Measurements from ENCODE around the gene PAX2.

PAX2 gene

DNA sequence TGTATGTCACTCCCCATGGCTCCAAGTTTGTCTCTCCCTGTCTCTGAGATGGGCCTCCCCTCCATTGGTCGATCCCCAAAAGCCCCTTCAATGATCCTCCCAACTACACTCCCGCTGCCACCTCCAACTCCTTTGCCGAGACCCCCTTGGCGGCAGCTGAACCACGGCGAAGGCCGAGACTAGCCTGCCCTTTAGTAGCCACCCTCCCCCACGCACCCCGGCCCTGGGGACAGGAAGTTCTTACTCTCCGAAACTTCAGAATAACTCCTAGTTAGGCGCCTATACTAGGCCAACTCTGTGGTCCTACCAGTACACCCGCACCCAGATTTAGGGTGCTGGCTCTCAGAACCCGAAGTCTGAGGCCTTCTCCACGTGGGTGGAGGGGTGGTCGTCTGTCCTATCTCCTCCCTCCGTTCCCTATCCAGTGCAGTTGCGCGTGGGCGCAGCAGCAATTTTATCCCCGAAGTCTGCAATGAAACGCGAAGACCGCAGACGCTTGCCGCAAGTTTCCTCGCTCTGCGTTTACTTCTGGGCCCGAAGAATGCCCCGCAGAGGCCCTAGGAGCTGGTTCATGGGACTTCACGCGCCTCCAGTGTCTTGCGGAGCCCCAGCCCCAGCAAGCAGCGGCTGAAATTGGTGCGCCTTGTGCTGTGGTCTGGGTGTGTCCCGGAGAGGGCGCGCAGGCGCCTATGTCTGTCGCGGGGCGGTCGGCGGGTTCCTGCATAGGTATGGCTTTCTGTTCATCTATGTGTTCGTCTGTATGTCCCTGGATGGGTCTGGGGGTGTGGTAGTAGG, 84.7 kb downstream of the PAX2 start:
- Mint-ChIP-seq H3K27me3 (peaks cover 80% of the 10 kb centered on the region), H3K4me1 (ENCODE audit: low read depth) (peaks cover 26% of the 10 kb centered on the region), H3K9me3 (no peaks in the 10 kb centered on the region), H3K4me3 (peak overlapping the region; percentile 69), H3K27ac (no peak overlapping the region), H3K36me3 (ENCODE audit: low read depth) (no peaks in the 10 kb centered on the region)
- DNase-seq = no peak

DNA sequence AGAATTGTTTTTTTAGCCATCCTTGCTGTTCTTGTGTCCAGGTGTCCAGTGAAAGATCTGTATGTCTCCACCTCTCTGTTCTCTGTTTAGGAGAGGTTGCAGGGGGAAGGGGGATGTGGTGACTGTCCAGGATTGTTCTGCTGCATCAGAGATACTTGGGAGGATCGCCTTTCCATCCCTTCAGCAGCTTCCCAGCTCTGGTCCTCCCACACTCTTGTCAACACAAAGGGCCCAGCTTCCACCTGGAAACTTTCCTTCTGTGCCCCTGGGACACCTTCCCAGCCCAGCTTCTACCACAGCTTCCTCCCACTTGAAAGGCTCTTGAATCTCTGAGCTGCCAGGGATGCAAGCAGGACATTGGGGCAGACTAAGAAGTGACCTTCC, 85.3 kb downstream of the PAX2 start:
- peaks cover 26% of the 10 kb centered on the region for H3K4me1 Mint-ChIP-seq (ENCODE audit: low read depth)
- peaks cover 74% of the 10 kb centered on the region for H3K27me3 Mint-ChIP-seq
- H3K9me3 Mint-ChIP-seq = no peaks in the 10 kb centered on the region
- no peak overlapping the region for H3K4me3 Mint-ChIP-seq
- H3K36me3 Mint-ChIP-seq (ENCODE audit: low read depth) = no peaks in the 10 kb centered on the region
- DNase-seq = no peak
- no peak overlapping the region for H3K27ac Mint-ChIP-seq

DNA sequence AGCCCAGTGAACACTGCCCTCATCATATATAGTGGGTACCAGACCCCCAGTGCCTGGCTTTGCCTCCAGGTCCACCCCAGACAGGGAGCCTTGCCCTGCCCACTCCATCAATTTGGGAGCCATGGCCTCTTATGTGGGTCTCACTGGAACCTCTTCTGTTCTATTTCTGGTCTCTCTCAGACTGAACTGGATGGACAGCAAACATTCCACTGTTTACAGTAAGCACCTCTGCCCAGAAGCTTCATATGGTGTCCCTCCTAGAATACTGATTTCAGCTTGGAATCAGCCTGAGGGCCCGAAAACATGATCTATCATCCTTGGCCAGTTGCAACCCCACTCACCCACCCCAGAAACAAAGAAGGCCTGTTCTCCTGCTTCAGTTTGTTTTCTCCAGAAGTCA, 86.4 kb downstream of the PAX2 start:
- Mint-ChIP-seq H3K36me3 (ENCODE audit: low read depth) (no peaks in the 10 kb centered on the region), H3K9me3 (no peaks in the 10 kb centered on the region), H3K4me1 (ENCODE audit: low read depth) (peaks cover 26% of the 10 kb centered on the region), H3K27me3 (peaks cover 65% of the 10 kb centered on the region), H3K27ac (no peak overlapping the region), H3K4me3 (no peak overlapping the region)
- no peak for DNase-seq

DNA sequence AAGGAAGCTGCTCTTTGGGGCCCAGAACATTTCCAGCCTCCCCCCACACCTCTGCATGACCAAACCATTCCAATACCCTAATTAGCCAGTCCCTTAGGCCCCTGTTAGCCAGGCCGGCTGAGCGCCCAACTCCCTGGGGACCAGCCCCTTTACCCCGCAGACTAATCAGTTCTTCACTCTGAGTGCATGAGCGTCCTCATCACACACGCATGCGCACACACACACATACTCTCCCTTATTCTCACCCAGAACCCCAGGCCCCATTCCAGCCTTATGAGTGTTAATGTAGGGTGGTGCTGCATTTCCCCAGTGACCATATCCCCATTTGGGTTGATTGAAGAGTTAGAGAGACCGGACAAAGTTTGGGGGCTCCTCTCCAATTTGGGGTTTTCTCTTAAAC, 90.4 kb downstream of the PAX2 start:
- H3K27ac Mint-ChIP-seq = no peak overlapping the region
- H3K4me3 Mint-ChIP-seq = no peak overlapping the region
- no peak for DNase-seq
- no peaks in the 10 kb centered on the region for H3K9me3 Mint-ChIP-seq
- H3K36me3 Mint-ChIP-seq (ENCODE audit: low read depth) = no peaks in the 10 kb centered on the region
- peaks cover 38% of the 10 kb centered on the region for H3K27me3 Mint-ChIP-seq
- no peaks in the 10 kb centered on the region for H3K4me1 Mint-ChIP-seq (ENCODE audit: low read depth)

DNA sequence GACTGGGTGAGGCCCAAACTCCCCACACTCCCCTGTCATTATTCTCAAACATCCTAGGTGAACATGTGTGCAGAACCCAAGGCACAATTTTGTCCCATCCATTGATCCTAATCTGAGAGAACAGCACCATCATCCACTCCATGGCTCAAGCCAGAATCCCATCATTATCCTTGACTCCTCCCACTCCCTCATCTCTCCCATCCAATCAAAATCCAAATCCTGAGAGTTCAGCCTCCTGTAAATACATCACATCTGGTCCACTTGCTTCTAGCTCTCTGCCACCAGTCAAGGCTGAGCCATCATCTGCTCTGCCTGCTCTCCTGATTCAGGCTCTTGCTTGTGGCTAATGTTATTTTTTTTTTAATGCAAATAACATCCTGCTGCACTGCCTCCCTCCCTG, 91.5 kb downstream of the PAX2 start:
- Mint-ChIP-seq H3K9me3 (no peaks in the 10 kb centered on the region), H3K36me3 (ENCODE audit: low read depth) (no peaks in the 10 kb centered on the region), H3K4me1 (ENCODE audit: low read depth) (no peaks in the 10 kb centered on the region), H3K27me3 (peaks cover 33% of the 10 kb centered on the region), H3K27ac (no peak overlapping the region), H3K4me3 (no peak overlapping the region)
- no peak for DNase-seq

DNA sequence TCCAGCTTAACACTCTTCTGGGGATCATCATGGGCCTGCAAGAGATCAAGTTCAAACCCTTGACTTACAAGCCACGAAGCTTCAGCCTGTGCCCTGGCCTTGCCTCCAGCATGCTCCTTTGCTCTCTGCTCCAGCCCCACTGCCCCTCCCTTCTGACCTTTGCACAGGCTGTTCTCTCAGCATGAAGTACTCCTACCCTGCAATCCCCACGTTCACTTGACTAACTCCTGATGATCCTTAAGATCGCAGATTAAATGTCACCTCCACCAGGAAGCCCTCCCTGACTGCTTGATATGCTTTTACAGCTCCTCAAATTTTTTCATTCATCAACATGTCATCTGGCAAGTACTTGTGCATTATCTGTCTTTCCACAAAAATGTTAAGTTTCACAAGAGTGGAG, 91.9 kb downstream of the PAX2 start:
- H3K36me3 Mint-ChIP-seq (ENCODE audit: low read depth) = no peaks in the 10 kb centered on the region
- no peak overlapping the region for H3K27ac Mint-ChIP-seq
- DNase-seq = no peak
- H3K4me1 Mint-ChIP-seq (ENCODE audit: low read depth) = no peaks in the 10 kb centered on the region
- H3K4me3 Mint-ChIP-seq = no peak overlapping the region
- H3K9me3 Mint-ChIP-seq = no peaks in the 10 kb centered on the region
- H3K27me3 Mint-ChIP-seq = peaks cover 29% of the 10 kb centered on the region

DNA sequence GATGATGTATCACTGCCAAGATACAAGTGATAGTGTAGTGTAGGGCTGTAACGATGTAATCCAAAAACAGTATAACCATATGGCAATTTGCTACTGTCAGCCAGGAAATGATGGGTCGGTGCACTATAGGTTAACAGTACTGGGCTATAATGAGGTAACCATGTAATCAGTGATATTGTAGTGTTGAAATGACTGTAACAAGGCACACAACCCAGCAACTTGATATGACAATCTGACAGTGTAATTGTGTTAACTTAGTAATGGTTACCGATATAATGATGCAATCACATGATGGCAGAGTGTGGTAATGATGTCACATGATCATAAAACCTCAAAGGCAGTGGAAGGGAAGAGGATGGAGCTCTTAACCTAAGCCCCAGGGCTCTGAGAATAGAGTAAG, 93.6 kb downstream of the PAX2 start:
- H3K27ac Mint-ChIP-seq = no peak overlapping the region
- no peaks in the 10 kb centered on the region for H3K4me1 Mint-ChIP-seq (ENCODE audit: low read depth)
- no peak for DNase-seq
- H3K27me3 Mint-ChIP-seq = peaks cover 17% of the 10 kb centered on the region
- H3K36me3 Mint-ChIP-seq (ENCODE audit: low read depth) = no peaks in the 10 kb centered on the region
- H3K9me3 Mint-ChIP-seq = no peaks in the 10 kb centered on the region
- H3K4me3 Mint-ChIP-seq = no peak overlapping the region

DNA sequence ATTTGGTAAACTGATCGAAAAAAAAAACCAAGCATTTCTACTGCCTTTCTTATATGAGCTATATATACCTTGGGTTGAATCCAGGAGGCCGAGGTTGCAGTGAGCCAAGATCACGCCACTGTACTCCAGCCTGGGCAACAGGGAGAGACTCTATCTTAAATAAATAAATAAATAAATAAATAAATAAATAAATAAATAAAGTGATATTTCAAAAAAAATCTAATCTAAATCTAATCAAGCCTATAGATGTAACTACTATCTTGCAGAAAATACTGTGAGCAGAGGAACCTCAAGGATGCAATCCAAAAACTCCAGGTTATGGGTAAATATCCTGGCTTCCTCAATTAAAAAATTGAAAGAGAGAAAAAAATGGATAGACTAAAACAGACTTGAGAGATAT, 96.1 kb downstream of the PAX2 start:
- DNase-seq = no peak
- H3K4me1 Mint-ChIP-seq (ENCODE audit: low read depth) = peaks cover under 1% of the 10 kb centered on the region
- no peak overlapping the region for H3K4me3 Mint-ChIP-seq
- peaks cover 28% of the 10 kb centered on the region for H3K27me3 Mint-ChIP-seq
- H3K9me3 Mint-ChIP-seq = no peaks in the 10 kb centered on the region
- H3K36me3 Mint-ChIP-seq (ENCODE audit: low read depth) = no peaks in the 10 kb centered on the region
- H3K27ac Mint-ChIP-seq = no peak overlapping the region

DNA sequence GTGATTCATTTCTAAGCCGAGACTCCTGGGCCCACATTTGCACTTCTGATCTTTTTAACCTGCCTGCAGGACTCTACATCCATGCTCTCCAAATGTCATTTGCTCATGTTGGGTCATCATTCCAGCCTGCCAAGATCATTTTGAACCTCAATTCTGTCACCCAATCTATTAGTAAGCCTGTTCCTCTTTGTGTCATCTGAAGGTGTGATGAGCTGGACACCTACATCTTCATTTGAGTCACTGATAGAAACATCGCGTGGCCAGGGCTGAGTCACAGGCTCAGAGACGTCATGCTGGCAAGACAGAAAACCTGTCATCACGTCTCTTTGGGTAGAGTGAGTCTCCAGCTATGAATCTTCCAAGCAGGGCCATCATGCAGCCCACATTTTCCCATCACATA, 102.1 kb downstream of the PAX2 start:
- peak; percentile 67 for DNase-seq
- H3K27ac Mint-ChIP-seq = peak overlapping the region; percentile 51
- H3K4me1 Mint-ChIP-seq (ENCODE audit: low read depth) = peaks cover 33% of the 10 kb centered on the region
- H3K36me3 Mint-ChIP-seq (ENCODE audit: low read depth) = no peaks in the 10 kb centered on the region
- peaks cover 55% of the 10 kb centered on the region for H3K27me3 Mint-ChIP-seq
- no peaks in the 10 kb centered on the region for H3K9me3 Mint-ChIP-seq
- H3K4me3 Mint-ChIP-seq = no peak overlapping the region

DNA sequence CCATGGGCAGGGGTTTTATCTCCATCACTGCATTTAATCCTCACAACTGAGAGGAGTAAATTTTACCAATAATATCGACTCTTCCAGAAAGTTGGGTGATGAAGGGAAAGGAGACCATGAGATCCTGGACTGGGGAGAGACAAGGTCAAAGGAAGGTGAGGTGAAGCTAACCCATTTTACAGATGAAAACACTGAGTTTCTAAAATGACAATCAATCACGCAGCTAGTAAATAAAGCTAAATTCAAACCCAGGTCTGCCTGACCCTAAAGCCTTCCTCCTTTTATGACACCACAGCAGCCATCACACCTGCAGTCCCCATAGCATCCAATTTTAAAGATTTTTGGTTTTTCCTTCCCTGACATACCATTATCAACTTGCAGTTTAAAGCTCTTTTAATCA, 103.4 kb downstream of the PAX2 start:
- Mint-ChIP-seq H3K4me1 (ENCODE audit: low read depth) (peaks cover 33% of the 10 kb centered on the region), H3K27ac (no peak overlapping the region), H3K27me3 (peaks cover 65% of the 10 kb centered on the region), H3K4me3 (no peak overlapping the region), H3K9me3 (no peaks in the 10 kb centered on the region), H3K36me3 (ENCODE audit: low read depth) (no peaks in the 10 kb centered on the region)
- no peak for DNase-seq

DNA sequence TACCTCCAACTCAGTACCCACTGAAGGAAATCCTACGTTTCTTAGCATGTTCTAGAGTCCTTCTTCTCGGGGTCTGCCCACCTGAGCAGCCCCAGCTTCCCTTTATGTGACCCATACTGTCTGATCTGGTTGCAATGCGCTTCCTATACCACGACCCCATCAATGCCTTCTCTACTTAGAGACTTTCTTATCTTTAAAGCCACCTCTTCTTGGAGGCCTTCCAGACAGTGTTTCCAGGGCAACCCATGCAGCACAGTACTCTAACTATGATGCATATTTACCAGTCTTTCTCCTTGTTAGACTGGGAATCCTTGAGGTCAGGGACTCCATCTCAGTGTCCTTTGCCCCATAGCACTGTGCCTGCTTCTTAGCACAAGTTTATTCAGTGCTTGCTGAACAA, 112.9 kb downstream of the PAX2 start:
- Mint-ChIP-seq H3K4me3 (no peak overlapping the region), H3K27me3 (peaks cover 78% of the 10 kb centered on the region), H3K4me1 (ENCODE audit: low read depth) (no peaks in the 10 kb centered on the region)

DNA sequence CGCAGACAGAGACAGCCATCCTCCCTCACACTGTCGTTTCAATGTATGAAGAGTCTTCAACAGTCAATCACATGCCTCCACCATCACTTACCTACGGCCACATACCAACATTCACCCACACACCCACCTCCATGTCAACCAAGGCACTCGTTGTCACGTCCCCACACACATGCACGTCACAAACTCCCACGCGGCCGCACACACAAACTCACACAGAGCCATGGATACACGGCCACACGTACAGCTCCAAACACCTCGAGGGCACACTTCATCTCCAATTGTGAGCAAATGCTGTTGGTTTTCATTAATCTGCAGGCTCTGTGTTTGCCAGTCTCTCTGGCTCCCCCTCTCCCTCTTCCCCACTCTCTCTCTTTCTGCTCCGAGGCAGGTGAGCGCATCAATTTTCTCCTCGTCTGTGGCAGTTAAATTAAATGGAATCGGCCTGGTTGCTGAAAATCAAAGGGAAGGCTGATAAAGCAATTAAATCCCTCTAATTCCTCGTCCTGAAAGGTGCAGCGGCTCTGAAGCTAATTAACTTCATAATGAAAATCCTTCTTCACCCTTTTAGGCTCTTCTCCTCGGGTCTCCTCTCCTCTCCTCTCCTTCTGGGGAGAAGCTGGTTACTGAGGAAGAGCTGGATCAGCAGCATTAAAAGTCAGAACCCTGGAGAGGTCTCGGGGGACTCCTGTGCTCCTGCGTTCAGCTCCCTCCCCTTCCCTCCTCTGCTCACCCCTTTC, 113.5 kb downstream of the PAX2 start:
- H3K4me1 Mint-ChIP-seq (ENCODE audit: low read depth) = no peaks in the 10 kb centered on the region
- no peak overlapping the region for H3K4me3 Mint-ChIP-seq
- H3K9me3 Mint-ChIP-seq = no peaks in the 10 kb centered on the region
- no peak for DNase-seq
- H3K27ac Mint-ChIP-seq = no peak overlapping the region
- H3K27me3 Mint-ChIP-seq = peaks cover 74% of the 10 kb centered on the region
- no peaks in the 10 kb centered on the region for H3K36me3 Mint-ChIP-seq (ENCODE audit: low read depth)

More for the DNA sequence above, 112.9 kb downstream of the PAX2 start:
- DNase-seq = no peak
- H3K27ac Mint-ChIP-seq = no peak overlapping the region
- H3K9me3 Mint-ChIP-seq = no peaks in the 10 kb centered on the region
- H3K36me3 Mint-ChIP-seq (ENCODE audit: low read depth) = no peaks in the 10 kb centered on the region

DNA sequence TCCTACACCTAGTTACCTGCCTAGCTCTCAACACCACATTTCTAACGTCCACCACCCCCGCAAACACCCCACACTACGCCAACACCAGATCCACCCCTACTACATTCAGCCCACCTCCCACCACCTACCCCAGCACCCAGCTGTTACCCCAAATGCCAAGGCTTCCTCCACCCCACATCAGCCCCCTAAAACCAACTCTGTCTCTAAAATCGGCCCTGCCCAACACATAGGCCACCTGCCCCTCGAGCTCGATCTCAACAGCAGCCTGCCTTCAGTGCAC, 114.0 kb downstream of the PAX2 start:
- peaks cover 73% of the 10 kb centered on the region for H3K27me3 Mint-ChIP-seq
- no peak overlapping the region for H3K27ac Mint-ChIP-seq
- H3K9me3 Mint-ChIP-seq = no peaks in the 10 kb centered on the region

DNA sequence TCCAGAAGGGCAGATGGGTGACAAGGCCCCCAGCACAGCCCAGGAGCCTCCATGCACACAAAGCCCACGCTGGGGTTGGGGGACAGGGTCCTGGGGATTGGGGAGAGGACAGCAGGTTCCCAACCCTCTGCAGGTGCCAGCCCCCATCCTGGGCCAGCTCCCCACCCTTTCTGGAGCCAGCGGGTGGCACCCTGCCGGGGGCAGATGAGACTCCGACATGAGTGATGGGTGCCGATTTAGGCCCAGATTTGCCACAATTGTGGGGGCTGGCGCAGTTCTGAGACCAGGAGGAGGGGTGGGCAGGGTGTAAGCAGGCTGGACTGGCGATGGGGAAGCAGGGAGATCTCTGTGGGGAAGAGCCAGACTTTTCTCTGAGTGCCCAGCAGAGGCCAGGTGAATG, 118.1 kb downstream of the PAX2 start:
- Mint-ChIP-seq H3K27ac (no peak overlapping the region), H3K9me3 (no peaks in the 10 kb centered on the region), H3K4me1 (ENCODE audit: low read depth) (peaks cover 1% of the 10 kb centered on the region), H3K27me3 (peaks cover 77% of the 10 kb centered on the region), H3K36me3 (ENCODE audit: low read depth) (no peaks in the 10 kb centered on the region), H3K4me3 (no peak overlapping the region)
- no peak for DNase-seq

More for the DNA sequence above, 114.0 kb downstream of the PAX2 start:
- Mint-ChIP-seq H3K4me1 (ENCODE audit: low read depth) (no peaks in the 10 kb centered on the region), H3K4me3 (no peak overlapping the region), H3K36me3 (ENCODE audit: low read depth) (no peaks in the 10 kb centered on the region)
- no peak for DNase-seq

DNA sequence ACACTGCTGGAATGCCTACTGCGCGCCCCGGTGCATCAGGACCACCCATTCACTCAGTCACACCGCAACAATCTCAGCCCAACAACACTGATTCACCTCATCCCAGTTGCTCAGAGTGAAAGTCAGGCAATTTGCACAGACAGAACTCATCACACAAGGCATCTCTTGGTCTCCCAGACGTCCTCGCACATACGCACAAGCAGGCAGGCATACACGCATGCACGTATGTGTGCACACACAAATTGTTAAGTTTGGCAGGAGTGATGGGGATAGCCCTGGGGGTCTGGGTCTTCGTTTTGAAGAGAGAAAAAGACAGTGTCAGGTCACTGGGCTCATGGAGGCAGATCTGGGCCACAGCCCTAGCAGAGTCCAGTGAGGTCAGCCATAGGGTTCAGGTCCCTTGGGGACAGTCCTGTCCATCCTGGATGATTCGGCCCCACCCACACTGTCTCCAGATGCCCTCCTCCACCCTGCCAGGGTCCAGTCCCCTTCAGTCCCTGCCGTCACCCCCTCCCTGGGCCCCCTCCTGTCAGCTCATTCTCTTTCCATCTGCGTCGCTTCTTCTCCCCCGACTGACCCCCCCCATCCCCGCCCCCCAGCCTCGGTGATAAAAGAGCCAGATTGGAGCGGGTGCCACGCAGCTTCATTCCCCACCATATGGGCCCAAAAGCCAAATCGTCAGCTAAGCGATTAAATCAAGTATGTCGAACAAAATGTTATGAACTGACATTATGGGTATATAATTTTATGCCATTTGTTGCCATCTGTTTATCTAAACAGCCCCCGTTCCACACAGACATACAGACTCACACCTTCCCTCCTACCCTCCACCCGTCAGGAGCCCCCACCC, 118.9 kb downstream of the PAX2 start:
- Mint-ChIP-seq H3K4me1 (ENCODE audit: low read depth) (peaks cover 1% of the 10 kb centered on the region), H3K9me3 (no peaks in the 10 kb centered on the region), H3K27me3 (peaks cover 72% of the 10 kb centered on the region), H3K4me3 (no peak overlapping the region), H3K27ac (no peak overlapping the region), H3K36me3 (ENCODE audit: low read depth) (no peaks in the 10 kb centered on the region)
- DNase-seq = no peak

All from activated T-cell treated with anti-CD3 and anti-CD28 coated beads, Interleukin-2, amount 50 U/mL, for 24 hours (primary cell).